GM13976 (cell line): Measurements from ENCODE around the gene SYCE1L.
"Not testable (repeated sequence)": the region's sequence is repeated elsewhere in the genome, so short reads cannot be mapped to it uniquely, and the experiment has no call there.

Source experiments
- DNase-seq: peaks from one replicate; pipeline ENCODE4 v3.0.0; 2012; ENCODE audit warnings: low spot score
- CTCF ChIP-seq: IDR thresholded peaks from 2 replicates; pipeline ENCODE4 v1.5.1; 2012; ENCODE audit warnings: borderline replicate concordance, mild to moderate bottlenecking; ENCODE audit not compliant: insufficient read depth; ENCODE audit errors: extremely low read depth, missing control alignments, control extremely low read depth
- in situ Hi-C: fragments of 300-500 bp; cut with MboI; formaldehyde crosslinking; loops from one replicate; pipeline ENCODE4 v1.12.0; 2022; ENCODE audit warnings: low sequenced_read_pairs, mixed read lengths, inconsistent platforms; ENCODE audit not compliant: unreplicated experiment

The SYCE1L gene

GRCh38 chr16:77225182-77225581, 26.0 kb downstream of the SYCE1L start:
- in situ Hi-C loops, result loop anchor here (25.0 kb wide), 1 partner anchor 737 kb away; no protein-coding TSS in a partner anchor
- TF ChIP-seq CTCF, result no peak
- DNase-seq, result no peak

GRCh38 chr16:77227745-77228144, 28.5 kb downstream of the SYCE1L start:
- in situ Hi-C loops, result loop anchor here (25.0 kb wide), 1 partner anchor 735 kb away; no protein-coding TSS in a partner anchor
- no peak for DNase-seq
- no peak for TF ChIP-seq CTCF

GRCh38 chr16:77231047-77231446, 31.8 kb downstream of the SYCE1L start:
- no peak for TF ChIP-seq CTCF
- DNase-seq, result no peak
- in situ Hi-C loops, result loop anchor here (5.0 to 25.0 kb wide), 3 partner anchors 144 to 731 kb away; no protein-coding TSS in a partner anchor

- in situ Hi-C loops, result loop anchor here (5.0 to 25.0 kb wide), 3 partner anchors 141 to 728 kb away; no protein-coding TSS in a partner anchor
- no peak for DNase-seq
- TF ChIP-seq CTCF, result no peak
Observed at GRCh38 chr16:77233799-77234519, 34.8 kb downstream of the SYCE1L start.

GRCh38 chr16:77234611-77235010, 35.4 kb downstream of the SYCE1L start:
- TF ChIP-seq CTCF, result no peak
- in situ Hi-C loops, result loop anchor here (5.0 to 25.0 kb wide), 3 partner anchors 140 to 728 kb away; no protein-coding TSS in a partner anchor
- no peak for DNase-seq

- in situ Hi-C loops, result loop anchor here (10.0 to 25.0 kb wide), 2 partner anchors 139 to 726 kb away; no protein-coding TSS in a partner anchor
- TF ChIP-seq CTCF, result peak; percentile 99
Observed at GRCh38 chr16:77236063-77236511, 36.9 kb downstream of the SYCE1L start.

GRCh38 chr16:77238593-77238992, 39.4 kb downstream of the SYCE1L start:
- DNase-seq, result no peak
- in situ Hi-C loops, result loop anchor here (10.0 to 25.0 kb wide), 2 partner anchors 136 to 724 kb away; no protein-coding TSS in a partner anchor
- TF ChIP-seq CTCF, result no peak

More at GRCh38 chr16:77236063-77236511, 36.9 kb downstream of the SYCE1L start:
- peak; percentile 85 for DNase-seq

- not testable (repeated sequence) for DNase-seq
- in situ Hi-C loops, result loop anchor here (25.0 kb wide), 1 partner anchor 720 kb away; no protein-coding TSS in a partner anchor
Observed at GRCh38 chr16:77242471-77242870, 43.3 kb downstream of the SYCE1L start.
